NCI-H187 (cell line): ENCODE data around the gene EME2.

Experiments used
- DNase-seq, 2 experiments: peaks; one replicate each; lab custom pipeline; 2025; lab: John Stamatoyannopoulos, UW

Gene EME2

DNA sequence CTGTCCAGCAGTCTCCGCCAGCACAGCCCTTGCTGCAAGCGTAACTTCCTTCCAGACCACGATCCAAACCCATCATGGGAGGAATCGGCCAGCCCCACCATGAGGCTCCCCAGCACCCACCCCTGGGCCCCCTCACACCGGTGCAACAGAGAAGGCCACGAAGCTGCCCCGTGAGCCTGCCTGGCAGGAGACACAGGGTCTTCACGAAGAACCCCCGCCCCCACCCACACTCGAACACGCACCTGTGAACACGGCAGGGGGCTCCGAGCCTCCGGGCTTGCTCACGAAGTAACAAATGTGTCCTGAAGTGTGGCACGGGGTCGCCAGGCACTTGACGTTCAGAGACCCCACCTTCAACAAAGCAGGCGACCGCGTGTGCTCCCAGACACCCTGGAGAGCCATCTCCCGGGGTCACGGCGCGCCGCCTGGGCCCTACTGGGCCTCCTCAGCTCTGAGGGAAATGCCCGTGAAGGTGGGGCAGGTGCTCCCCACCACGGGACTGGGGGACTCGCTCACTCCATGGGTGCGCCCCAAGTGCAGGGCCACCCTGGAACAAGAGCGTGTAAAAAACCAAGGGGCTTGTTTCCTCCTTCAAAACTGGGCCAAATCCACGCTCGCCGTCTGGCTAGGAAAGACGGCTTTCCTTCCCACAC lies 46.4 kb downstream of the EME2 start:
- no peak for DNase-seq

DNA sequence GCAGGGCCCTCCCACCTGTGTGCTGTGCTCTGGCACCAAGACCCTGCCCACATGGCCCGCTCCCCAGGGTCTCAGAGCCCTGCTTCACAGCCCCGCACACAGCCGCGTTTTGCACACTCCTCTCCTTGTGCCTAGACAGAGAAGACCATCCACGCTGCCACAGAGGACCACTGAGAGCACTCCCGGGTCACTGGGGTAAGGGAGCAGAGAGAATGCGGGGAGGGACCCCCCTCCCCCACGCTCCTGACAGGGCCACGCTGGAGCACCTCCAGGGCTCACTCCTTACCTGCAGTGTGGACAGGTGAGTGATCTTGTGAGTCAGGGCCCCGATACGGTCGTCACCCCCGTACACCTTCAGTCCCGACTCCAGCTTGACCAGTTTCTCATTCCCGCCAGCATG lies 47.0 kb downstream of the EME2 start:
- no peak for DNase-seq

DNA sequence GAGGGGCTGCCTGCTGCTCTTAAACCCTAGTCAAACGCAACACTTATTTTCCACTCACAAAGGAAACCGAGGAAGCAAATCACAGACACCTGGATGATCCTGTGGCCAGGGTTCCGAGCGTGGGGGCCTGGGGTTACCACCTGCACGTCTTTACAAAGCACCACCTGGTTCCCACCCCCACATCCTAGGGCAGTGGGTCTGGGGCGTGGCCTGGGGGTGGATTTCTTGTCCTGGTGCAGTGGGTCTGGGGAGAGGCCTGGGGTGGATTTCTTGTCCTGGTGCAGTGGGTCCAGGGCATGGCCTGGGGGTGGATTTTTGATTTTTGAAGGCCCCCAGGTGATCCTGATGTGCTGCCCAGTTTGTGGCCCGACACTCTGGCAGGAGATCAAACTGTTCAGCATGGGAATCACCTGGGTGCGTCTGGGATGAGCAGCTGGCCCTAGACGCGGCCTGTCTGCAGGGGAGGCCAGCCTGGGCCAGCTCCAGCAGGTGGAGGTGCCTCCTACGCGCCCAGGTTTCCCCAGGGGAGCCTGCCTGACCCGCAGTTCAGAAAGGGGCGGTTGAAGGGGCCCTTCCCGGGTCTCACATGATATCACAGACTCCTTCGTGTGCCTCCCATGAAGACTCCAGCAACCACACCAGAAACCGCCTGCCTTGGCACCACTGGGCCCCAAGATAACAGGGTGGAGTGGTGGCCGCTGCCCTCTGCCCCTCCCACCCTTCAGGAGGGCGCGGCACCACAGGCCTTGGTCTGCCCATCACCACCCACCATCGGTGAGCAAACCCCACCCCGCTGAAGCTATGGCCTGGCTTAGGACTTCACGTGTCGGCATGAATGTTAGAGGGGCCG lies 47.7 kb downstream of the EME2 start:
- DNase-seq: no peak

DNA sequence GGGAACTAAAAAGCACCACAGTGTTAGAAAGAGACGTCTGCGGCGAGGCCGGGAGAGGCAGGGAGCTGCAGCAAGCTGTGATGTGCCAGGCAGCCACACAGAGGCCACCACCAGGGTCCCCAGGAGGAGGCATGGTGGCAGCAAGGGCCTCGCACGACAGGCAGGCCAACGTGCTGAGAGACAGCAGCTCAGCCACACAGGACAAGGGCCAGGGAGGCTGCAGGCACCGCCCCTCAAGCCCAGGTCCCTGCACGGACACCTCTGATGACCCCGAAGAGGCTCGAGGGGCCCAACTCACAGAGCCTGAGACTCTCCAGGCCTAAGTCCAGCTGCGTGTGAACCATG lies 48.3 kb downstream of the EME2 start:
- DNase-seq: no peak

GRCh38 chr16:1821861-1822611 lies 49.4 kb downstream of the EME2 start:
- no peak for DNase-seq

GRCh38 chr16:1822801-1823200 lies 50.2 kb downstream of the EME2 start:
- no peak for DNase-seq

DNA sequence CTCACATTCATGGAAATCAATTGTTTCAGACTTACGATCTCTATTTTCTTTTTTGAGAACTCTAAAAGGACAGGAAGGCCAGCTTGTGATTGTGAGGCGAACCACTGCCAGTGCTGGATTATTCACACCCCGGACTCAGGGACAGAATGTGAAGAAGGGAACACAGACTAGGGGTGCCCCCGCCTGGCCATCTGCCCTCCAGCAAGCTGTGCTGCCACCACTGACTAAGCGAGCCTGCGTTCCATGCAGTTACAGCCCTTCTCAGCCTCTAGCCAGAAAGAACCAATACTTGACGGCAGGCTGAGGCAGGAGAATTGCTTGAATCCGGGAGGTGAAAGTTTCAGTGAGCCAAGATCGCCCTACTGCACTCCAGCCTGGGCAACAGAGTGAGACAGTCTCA lies 51.2 kb downstream of the EME2 start:
- DNase-seq: no peak

- DNase-seq: no peak
Observed at GRCh38 chr16:1825381-1825863, 52.8 kb downstream of the EME2 start.
